DMS153 treated with DMSO at 0.1 percent for 48 hours (cell line): Measurements from ENCODE around the gene OBP2A.

ENCODE experiments used
- DNase-seq: peaks from one replicate; lab custom pipeline; 2025; ENCODE audit not compliant: unreplicated experiment; lab: John Stamatoyannopoulos, UW

OBP2A gene

GRCh38 chr9:135575995-135576631 lies 30.2 kb downstream of the OBP2A start:
- DNase-seq, result no peak

- no peak for DNase-seq
Measured at GRCh38 chr9:135577256-135577655, 31.3 kb downstream of the OBP2A start.

DNA sequence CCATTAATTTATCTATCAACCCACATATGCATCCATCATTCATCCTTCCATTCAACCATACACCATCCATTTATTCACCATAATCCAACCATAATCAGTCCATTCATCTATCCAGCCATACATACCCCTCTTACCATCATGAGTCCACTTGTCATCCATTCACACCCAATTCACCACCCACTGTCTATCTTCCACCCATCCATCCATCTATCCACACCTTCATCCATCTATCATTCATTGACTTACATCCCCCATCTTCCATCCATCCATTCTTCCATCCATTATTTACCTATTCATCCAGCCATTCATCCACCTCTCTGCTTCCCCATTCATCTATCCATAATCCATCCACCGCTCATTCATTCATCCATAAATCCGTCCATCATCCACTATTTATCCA lies 33.4 kb downstream of the OBP2A start:
- DNase-seq, result no peak

GRCh38 chr9:135579889-135580660 lies 34.1 kb downstream of the OBP2A start:
- no peak for DNase-seq

- no peak for DNase-seq
Measured at GRCh38 chr9:135580664-135581380, 34.9 kb downstream of the OBP2A start.

GRCh38 chr9:135581636-135582426 lies 35.9 kb downstream of the OBP2A start:
- no peak for DNase-seq

GRCh38 chr9:135582541-135582940 lies 36.6 kb downstream of the OBP2A start:
- no peak for DNase-seq

DNA sequence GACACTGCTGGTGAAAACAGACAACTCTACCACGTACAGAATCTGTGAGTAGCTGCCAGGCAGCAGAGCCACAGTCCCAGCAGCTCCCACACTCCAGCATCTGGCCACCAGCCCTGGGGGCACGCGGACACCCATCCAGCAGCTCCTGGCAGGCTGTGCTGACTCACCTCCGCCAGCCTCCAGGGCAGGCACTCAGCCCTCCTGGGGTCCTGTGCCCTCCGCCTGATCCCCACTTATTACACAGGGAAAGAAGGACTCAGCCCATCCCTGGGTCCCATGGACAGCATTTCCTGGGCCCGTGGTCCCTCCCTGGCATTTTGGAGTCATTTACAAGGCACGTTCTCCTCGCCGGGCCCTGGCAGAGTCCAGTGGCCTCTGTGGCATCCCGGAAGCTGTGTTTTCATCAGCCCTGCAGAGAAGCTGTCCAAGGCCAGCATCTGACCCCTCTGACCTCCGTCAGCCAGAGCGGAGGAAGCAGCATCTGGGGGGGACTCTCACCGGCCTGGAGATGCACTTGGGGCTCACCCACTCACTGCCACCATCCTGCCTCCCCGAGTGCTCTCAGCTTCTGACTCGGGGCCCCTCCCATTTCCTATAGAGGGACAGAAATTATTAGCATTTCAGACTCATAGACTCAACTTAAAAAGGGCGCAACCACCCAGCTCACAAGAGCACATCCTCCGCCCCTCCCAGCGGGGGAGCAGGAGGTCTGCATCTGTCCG lies 37.2 kb downstream of the OBP2A start:
- no peak for DNase-seq

DNA sequence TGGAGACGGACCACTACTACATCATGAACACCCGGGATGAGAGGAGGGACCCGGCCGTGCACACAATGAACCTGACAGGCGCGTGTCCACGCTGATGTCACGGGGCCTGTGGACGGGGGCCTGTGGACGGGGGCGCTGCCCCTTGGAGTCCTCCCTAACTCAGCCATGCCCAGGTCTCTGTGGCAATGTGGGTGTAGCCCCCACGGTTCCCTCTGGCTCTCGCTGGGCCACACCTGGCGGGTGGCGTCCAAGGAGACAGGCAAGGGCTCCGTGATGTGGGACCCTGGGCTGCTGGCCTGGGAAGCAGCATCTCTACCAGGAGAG lies 37.7 kb downstream of the OBP2A start:
- no peak for DNase-seq

GRCh38 chr9:135584371-135584770 lies 38.4 kb downstream of the OBP2A start:
- no peak for DNase-seq

- DNase-seq, result no peak
Measured at GRCh38 chr9:135584934-135585333, 39.0 kb downstream of the OBP2A start.

- DNase-seq, result no peak
Measured at GRCh38 chr9:135586601-135587109, 40.7 kb downstream of the OBP2A start.

DNA sequence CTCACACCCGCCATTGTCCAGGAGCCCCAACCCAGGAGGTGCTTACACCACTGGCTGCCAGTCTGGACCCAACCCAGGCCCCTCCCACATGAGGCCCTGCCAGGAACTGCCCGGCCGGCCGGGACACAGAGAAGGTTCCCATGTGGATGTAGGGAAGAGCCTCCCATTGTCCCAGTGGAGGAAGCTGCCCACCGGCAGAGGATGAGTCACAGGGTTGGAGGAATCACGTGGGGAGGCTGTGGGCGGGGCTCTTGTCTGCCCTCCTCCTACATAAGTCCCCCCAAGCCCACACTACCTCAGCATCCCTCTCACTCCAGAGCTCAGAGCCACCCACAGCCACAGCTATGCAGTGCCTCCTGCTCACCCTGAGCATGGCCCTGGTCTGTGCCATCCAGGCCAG lies 41.7 kb downstream of the OBP2A start:
- no peak for DNase-seq

DNA sequence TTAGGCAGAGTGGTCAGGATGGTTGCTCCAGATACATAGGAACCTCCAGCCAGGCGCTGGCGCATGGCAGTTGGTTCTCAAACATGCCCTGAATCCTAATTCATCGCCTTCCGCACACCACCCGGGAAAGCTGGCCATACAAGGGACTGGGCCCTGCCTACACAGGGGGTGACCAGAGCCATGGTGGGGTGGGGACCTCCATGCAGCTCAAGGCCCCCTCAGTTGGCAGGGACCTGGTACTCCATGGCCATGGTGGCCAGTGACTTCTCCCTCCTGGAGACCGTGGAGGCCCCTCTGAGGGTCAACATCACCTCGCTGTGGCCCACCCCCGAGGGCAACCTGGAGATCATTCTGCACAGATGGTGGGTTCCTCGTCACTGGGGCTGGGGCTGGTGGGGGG lies 42.4 kb downstream of the OBP2A start:
- no peak for DNase-seq

GRCh38 chr9:135588886-135589595 lies 43.1 kb downstream of the OBP2A start:
- DNase-seq, result no peak

DNA sequence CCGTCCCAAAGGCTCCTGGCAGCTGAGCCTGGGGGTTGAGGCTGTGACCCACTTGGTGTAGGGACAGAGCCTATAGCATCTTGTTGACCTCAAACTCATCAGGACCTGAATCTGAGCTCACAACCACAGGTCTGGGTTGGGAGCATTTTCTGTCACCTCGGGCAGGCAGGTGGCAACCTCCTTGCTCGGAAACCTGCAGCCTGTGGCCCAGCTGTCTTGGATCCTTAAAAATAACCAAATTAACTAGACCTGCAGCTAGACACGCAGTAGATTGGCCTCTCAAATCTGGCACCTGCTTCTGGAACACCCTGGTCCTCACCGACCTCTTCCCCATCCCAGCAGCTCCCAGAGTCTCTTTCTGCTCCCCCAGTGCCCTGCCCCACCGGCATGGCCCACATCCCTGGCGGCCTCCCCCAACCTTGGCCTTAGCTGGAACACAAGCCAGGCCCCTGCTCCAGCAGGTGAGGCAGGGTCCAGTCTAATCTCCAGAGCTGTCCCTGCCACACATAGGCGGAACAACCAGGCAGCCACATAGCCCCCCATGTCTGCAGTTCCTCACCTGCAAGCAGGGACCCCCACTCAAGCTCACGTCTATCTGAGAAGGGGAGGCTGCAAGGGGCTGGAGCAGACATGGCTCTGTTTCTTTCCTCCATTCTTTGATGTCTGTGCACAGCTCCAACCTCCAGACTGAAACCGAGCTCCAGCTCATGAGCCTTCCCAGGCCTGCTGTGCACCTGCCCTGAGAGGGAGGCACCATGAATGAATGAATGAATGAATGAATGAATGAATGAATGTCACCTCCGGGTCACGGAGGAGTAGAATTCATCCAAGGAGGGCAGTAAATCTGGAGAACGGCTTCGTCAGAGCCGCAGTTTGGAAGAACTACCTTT lies 43.9 kb downstream of the OBP2A start:
- DNase-seq, result no peak

DNA sequence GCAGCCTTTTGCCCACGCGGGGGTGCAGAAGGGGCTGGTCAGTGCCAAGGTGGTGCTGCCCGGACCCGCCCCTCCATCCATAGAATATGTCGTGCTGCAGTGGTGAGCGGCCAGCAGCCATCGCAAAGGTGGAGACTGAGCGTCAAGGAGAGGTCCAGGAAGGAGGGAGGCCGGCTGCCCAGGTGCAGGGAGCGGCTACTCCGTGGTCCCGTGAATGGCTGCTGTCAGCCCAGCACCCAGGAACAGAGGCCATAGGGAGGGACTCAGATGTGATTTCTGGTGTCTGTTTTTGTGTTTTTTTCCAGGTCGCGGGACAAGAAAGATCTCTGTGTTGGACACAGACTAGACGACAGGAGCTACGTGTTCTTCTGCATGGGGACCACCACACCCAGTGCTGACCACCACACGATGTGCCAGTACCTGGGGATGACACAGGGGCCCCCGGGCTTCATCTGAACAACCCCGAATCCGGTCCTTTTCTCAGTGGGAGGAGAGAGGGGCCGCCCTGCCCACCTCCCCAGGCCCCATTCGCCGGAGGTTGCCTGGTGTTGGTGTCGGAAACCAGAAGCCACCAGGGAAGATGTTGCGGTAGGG lies 44.7 kb downstream of the OBP2A start:
- DNase-seq, result no peak

DNA sequence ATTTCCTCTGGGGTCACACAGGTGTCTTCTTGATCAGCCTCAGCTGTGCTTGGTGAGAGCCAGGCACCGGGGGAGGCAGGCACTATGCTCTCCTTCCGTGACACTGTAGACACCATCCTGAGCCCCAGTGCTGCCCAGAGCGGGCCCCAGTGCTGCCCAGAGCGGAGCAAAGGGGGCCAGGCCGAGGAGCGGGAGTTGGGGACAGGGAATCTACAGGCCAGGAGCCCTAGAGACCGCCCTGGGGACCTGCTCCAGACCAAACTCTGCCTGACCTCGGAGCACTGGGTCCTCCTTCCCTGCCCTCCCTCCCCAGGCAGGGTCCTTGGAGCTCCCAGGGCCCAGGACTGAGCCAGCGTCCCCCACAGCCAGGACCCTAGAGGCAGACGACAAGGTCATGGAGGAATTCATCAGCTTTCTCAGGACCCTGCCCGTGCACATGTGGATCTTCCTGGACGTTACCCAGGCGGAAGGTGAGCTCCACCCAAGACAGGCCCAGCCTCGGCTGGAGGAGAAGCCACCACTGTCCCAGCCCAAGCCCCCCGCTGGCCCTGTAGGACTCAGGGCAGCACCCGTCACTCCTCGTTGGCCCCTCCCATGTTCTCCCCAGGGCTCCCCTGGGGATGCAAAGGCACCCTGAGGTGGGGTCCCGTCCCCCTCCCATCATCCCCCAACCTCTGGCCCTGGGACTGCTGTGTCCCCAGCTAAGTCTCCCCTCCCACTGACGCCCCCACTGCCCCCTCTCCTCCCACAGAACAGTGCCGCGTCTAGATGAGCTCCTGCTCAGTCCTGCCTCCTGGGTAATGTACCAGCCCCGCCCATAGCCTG lies 45.8 kb downstream of the OBP2A start:
- DNase-seq, result no peak
